PC-9 (cell line): ENCODE measurements around the gene AVPR1B.

Experiments used
- EZH2 ChIP-seq: fragments of 200-600 bp; sonication (generic); IDR thresholded peaks from 2 replicates; pipeline ENCODE4 v1.8.0; 2017; ENCODE audit warnings: antibody characterized with exemption, low read depth
- TF ChIP-seq, protein P1 (sequence below): fragments of 200-600 bp; sonication (generic); conservative IDR thresholded peaks from 2 replicates; pipeline ENCODE4 v1.6.1; 2017; ENCODE audit warnings: mixed run types, antibody characterized with exemption, mild to moderate bottlenecking, moderate library complexity

DNA sequence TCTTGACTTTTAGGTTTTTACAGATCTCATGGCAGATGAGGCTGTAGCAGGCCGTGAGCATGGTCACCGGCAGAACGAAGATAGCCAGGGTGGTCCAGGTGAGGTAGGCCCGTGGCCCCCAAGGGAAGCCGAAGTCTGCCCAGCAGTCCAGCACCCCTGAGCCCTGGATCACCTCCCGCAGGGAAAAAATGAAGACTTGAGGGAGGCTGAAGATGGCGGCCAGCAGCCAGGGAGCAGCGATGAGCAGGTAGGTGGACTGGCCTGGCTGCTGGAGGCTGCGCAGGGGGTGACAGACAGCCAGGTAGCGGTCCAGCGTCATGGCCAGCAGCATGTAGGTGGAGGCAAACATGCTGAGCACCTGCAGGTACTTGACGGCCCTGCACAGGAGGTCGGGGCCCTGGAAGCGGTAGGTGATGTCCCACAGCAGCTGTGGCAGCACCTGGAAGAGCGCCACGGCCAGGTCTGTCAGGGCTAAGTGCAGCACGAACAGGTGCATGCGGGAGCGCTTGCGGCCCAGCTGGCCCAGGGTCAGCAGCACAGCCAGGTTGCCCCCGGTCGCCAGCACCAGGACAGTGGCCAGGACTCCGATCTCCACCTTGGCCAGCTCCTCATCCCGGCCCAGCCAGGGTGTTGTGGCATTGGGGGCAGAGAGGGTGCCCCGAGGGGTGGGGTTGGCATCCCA is 856 bp downstream of the AVPR1B start:
- TF ChIP-seq, protein P1, sequence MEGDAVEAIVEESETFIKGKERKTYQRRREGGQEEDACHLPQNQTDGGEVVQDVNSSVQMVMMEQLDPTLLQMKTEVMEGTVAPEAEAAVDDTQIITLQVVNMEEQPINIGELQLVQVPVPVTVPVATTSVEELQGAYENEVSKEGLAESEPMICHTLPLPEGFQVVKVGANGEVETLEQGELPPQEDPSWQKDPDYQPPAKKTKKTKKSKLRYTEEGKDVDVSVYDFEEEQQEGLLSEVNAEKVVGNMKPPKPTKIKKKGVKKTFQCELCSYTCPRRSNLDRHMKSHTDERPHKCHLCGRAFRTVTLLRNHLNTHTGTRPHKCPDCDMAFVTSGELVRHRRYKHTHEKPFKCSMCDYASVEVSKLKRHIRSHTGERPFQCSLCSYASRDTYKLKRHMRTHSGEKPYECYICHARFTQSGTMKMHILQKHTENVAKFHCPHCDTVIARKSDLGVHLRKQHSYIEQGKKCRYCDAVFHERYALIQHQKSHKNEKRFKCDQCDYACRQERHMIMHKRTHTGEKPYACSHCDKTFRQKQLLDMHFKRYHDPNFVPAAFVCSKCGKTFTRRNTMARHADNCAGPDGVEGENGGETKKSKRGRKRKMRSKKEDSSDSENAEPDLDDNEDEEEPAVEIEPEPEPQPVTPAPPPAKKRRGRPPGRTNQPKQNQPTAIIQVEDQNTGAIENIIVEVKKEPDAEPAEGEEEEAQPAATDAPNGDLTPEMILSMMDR, result no peak
- no peak for TF ChIP-seq EZH2
